Thoracic aorta (tissue), 2 donors: ENCODE data around the gene TM7SF2. TPM values are rescaled to one million over a fixed set of nuclear protein-coding genes. Genes with fewer than 3 reads are reported as not detected.

Experiments
- ATAC-seq: fragments of 150-250 bp; one replicate; pipeline ENCODE4 v1.8.0; 2017; ENCODE audit warnings: low read depth; ENCODE audit not compliant: insufficient number of reproducible peaks, low FRiP score
- DNase-seq: peaks from one replicate; pipeline ENCODE4 v3.0.0-alpha.2; 2020; ENCODE audit warnings: low spot score
- H3K27ac ChIP-seq, 2 donors: fragments of 200-600 bp; sonication (generic); 1 replicate in 1 of 2; 2 replicates in 1 of 2; pipeline ENCODE4 v1.5.1; 2016; ENCODE audit warnings: mild to moderate bottlenecking in 2 of 2, moderate library complexity in 2 of 2
- H3K27me3 ChIP-seq: fragments of 200-600 bp; sonication (generic); replicated peaks from 2 replicates; pipeline ENCODE4 v1.6.0; 2016; ENCODE audit warnings: mild to moderate bottlenecking; ENCODE audit not compliant: insufficient read depth
- H3K36me3 ChIP-seq: fragments of 200-600 bp; sonication (generic); one replicate; pipeline ENCODE4 v1.5.1; 2016
- H3K4me1 ChIP-seq, 2 donors: fragments of 200-600 bp; sonication (generic); 1 replicate in 1 of 2; 2 replicates in 1 of 2; pipeline versions ENCODE4 v1.5.1 to v1.6.0; 2016; ENCODE audit warnings: low read depth in 2 of 2, mild to moderate bottlenecking in 1 of 2; ENCODE audit not compliant: control insufficient read depth in 1 of 2
- H3K4me3 ChIP-seq: fragments of 200-600 bp; sonication (generic); 2 replicates; pipeline ENCODE4 v1.5.1; 2016; ENCODE audit warnings: mild to moderate bottlenecking
- H3K9me3 ChIP-seq: fragments of 200-600 bp; sonication (generic); 2 replicates; pipeline ENCODE4 v1.5.1; 2016
- CTCF ChIP-seq: fragments of 200-600 bp; sonication (generic); IDR thresholded peaks from one replicate; pipeline ENCODE4 v1.5.1; 2019; ENCODE audit warnings: antibody characterized with exemption
- total RNA-seq, 2 donors: library from RNA; depleted of rRNA; stranded (reverse); fragments of >200 nt; gene quantifications; one replicate each; pipeline versions ENCODE4 v1.1.0 to v1.2.3, GENCODE V29; 2016

Gene TM7SF2
- total RNA-seq, 2 donors from 2014 or later = 2.5 to 49.0 TPM

DNA sequence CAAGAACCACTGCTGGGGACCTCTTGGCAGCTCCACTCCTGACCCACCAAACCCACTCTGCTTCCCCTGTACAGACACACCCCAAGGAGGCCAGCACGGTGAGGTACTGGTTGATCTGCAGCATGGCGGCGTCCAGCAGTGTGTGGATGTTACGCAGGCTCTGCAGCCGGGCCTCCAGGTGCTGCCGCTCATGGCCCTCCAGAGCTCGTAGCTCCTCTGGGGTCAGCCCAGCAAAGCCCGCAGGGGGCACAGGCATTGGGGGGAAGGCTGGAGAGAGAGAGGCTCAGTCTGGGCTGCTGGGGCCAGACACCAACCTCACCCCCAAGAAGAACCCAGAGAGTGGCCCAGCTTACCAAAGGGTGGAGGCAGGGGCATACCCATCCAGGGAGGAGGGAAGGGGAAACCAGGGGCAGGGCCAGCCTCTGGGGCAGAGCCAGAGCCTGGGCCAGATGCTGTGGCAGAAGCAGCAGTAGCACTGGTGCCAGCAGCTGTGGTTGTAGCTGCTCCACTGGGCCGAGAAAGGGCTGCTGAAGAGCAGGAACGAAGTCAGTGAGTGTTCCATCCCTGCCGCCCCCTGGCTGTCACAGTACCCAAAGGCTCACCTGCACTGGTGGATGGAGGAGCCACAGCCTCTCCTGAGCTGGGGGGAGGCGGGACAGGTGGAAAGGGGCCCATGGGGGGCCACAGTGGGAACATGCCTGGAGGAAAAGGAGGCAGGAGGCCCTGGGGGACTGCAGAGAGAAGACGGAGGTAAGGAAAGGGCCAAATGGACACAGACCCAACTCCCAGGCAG lies 18.2 kb downstream of the TM7SF2 start:
- ATAC-seq (no peak), DNase-seq (no peak)
- H3K27me3 ChIP-seq = no peaks in the 10 kb centered on the region
- H3K4me1 ChIP-seq = peaks cover 15 to 20% of the 10 kb centered on the region in 2 donors
- no peak overlapping the region for H3K27ac ChIP-seq
- no peaks in the 10 kb centered on the region for H3K9me3 ChIP-seq
- no peak overlapping the region for H3K4me3 ChIP-seq
- peaks cover 70% of the 10 kb centered on the region for H3K36me3 ChIP-seq
- TF ChIP-seq CTCF = no peak

GRCh38 chr11:65130631-65131416 lies 19.2 kb downstream of the TM7SF2 start:
- no peak for DNase-seq
- Histone ChIP-seq H3K9me3 (no peaks in the 10 kb centered on the region), H3K36me3 (peaks cover 63% of the 10 kb centered on the region), H3K4me1 (peaks cover 15 to 27% of the 10 kb centered on the region in 2 donors), H3K27me3 (no peaks in the 10 kb centered on the region), H3K4me3 (no peak overlapping the region), H3K27ac (no peak overlapping the region)
- no peak for ATAC-seq
- TF ChIP-seq CTCF = no peak

DNA sequence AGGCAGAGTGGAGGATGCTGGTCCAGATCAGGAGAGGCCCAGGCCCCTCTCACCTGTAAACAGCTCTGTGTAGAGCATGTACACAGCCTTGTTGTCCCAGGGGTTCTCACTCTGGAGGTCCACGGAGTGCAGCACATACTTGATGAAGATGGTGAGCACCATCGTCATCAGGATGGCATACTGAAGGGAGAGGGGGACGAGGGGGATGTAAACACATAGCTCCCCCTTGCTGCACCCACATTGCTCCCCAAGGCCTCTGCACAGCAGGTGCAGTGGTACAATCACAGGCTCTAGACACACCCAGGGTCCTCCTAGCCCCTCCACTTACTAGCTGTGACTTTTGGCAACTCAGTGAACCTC lies 19.7 kb downstream of the TM7SF2 start:
- H3K4me1 ChIP-seq = peaks cover 15 to 31% of the 10 kb centered on the region in 2 donors
- H3K4me3 ChIP-seq = no peak overlapping the region
- H3K27me3 ChIP-seq = no peaks in the 10 kb centered on the region
- TF ChIP-seq CTCF = no peak
- H3K27ac ChIP-seq = no peak overlapping the region
- DNase-seq (no peak), ATAC-seq (no peak)
- peaks cover 57% of the 10 kb centered on the region for H3K36me3 ChIP-seq
- no peaks in the 10 kb centered on the region for H3K9me3 ChIP-seq

GRCh38 chr11:65131895-65132237 lies 20.2 kb downstream of the TM7SF2 start:
- ATAC-seq (no peak), DNase-seq (no peak)
- no peak for TF ChIP-seq CTCF
- no peak overlapping the region for H3K27ac ChIP-seq
- no peak overlapping the region for H3K4me3 ChIP-seq
- H3K36me3 ChIP-seq = peaks cover 53% of the 10 kb centered on the region
- no peaks in the 10 kb centered on the region for H3K27me3 ChIP-seq
- H3K4me1 ChIP-seq = peaks cover 15 to 31% of the 10 kb centered on the region in 2 donors
- no peaks in the 10 kb centered on the region for H3K9me3 ChIP-seq

GRCh38 chr11:65132238-65132987 lies 20.7 kb downstream of the TM7SF2 start:
- no peak for TF ChIP-seq CTCF
- H3K36me3 ChIP-seq = peaks cover 48% of the 10 kb centered on the region
- H3K4me1 ChIP-seq = peaks cover 15 to 31% of the 10 kb centered on the region in 2 donors
- H3K4me3 ChIP-seq = peak overlapping the region; percentile 81
- H3K27me3 ChIP-seq = no peaks in the 10 kb centered on the region
- no peak overlapping the region for H3K27ac ChIP-seq
- H3K9me3 ChIP-seq = no peaks in the 10 kb centered on the region
- DNase-seq (no peak), ATAC-seq (no peak)
